A673 (cell line): ENCODE results near the gene SIK2.

Experiments
- EZH2 ChIP-seq: fragments of 200-600 bp; sonication (generic); IDR thresholded peaks from 2 replicates; pipeline ENCODE4 v1.6.1; 2017; ENCODE audit warnings: borderline replicate concordance, low read depth, mild to moderate bottlenecking, mixed read lengths, antibody characterized with exemption, low read length; ENCODE audit not compliant: poor library complexity, severe bottlenecking
- TF ChIP-seq, protein P1 (sequence below): fragments of 300-800, 200-600 bp; sonication (generic); conservative IDR thresholded peaks from 2 replicates; pipeline ENCODE4 v1.5.1; 2017; ENCODE audit warnings: low read depth, mild to moderate bottlenecking, antibody characterized with exemption, low read length, moderate library complexity, mixed read lengths

DNA sequence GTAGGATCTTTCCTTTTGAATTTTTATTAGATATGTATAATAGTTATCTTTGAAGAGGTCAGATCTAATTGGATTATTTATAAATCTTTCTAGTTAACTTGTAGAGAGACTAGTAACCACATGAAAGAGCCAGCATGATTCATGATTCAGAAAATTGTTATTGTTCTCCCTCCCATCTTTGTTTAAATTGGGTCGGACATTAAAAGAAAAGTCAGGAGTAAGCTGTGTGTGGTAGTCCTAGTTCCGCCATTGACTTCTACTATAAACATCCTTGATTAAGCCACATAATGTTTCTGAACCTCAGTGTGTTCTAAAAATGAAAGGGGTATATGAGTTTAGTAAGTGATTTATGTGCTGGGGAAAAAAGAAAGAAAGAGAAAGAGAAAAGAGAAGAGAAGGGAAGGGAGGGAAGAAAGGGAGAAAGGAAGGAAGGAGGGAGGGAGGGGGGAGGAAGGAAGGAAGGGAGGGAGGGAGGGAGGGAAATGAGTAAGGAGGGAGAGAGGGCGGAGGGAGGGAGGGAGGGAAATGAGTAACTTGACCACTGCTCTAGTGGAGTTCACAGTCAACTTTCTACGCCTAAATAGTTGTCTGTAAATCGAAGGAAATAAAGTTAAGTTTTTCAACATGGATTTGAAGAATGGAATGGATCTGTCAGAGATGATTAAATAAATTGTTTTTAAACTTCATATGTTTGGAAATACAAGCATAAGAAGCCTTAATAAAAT lies 32.9 kb downstream of the SIK2 start:
- TF ChIP-seq, protein P1, sequence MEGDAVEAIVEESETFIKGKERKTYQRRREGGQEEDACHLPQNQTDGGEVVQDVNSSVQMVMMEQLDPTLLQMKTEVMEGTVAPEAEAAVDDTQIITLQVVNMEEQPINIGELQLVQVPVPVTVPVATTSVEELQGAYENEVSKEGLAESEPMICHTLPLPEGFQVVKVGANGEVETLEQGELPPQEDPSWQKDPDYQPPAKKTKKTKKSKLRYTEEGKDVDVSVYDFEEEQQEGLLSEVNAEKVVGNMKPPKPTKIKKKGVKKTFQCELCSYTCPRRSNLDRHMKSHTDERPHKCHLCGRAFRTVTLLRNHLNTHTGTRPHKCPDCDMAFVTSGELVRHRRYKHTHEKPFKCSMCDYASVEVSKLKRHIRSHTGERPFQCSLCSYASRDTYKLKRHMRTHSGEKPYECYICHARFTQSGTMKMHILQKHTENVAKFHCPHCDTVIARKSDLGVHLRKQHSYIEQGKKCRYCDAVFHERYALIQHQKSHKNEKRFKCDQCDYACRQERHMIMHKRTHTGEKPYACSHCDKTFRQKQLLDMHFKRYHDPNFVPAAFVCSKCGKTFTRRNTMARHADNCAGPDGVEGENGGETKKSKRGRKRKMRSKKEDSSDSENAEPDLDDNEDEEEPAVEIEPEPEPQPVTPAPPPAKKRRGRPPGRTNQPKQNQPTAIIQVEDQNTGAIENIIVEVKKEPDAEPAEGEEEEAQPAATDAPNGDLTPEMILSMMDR, result no peak
- TF ChIP-seq EZH2, result no peak
